Stomach (tissue), 9 donors: ENCODE measurements around the gene DOCK4. TPM values are rescaled to one million over a fixed set of nuclear protein-coding genes. Genes with fewer than 3 reads are reported as not detected.

Experiments
- DNase-seq, 2 donors: peaks; one replicate each; pipeline versions ENCODE4 v3.0.0 to v3.0.0-alpha.2; 2013 to 2019
- H3K27ac ChIP-seq, 5 donors: fragments of 200-600 bp in 4 of 5; sonication (generic) in 4 of 5; one replicate each; pipeline ENCODE4 v1.5.1; 2013 to 2019; ENCODE audit warnings: mild to moderate bottlenecking in 1 of 5, moderate library complexity in 1 of 5
- H3K27me3 ChIP-seq, 3 donors: fragments of 200-600 bp; sonication (generic); one replicate each; pipeline ENCODE4 v1.5.1; 2017 to 2019; ENCODE audit warnings: mixed run types in 1 of 3
- H3K36me3 ChIP-seq, 4 donors: fragments of 200-600 bp; sonication (generic); 1 replicate in 3 of 4; 2 replicates in 1 of 4; pipeline ENCODE4 v1.5.1; 2016 to 2019
- H3K4me1 ChIP-seq, 4 donors: fragments of 200-600 bp; sonication (generic); one replicate each; pipeline ENCODE4 v1.5.1; 2016 to 2019
- H3K4me3 ChIP-seq, 4 donors: fragments of 200-600 bp; sonication (generic) in 3 of 4; one replicate each; pipeline ENCODE4 v1.5.1; 2016 to 2019; ENCODE audit warnings: mild to moderate bottlenecking in 1 of 4
- H3K9me3 ChIP-seq, 4 donors: fragments of 200-600 bp; sonication (generic); one replicate each; pipeline ENCODE4 v1.5.1; 2016 to 2019
- CTCF ChIP-seq, 7 experiments: fragments of 450-650 bp in 4 of 7; fragments of 200-600 bp in 3 of 7; sonication (generic) in 3 of 7; IDR thresholded peaks; one replicate each; pipeline ENCODE4 v1.5.1; 2016 to 2019; ENCODE audit warnings: antibody characterized with exemption in 7 of 7, control low read depth in 2 of 7, mild to moderate bottlenecking in 1 of 7
- EP300 ChIP-seq: sonication (generic); formaldehyde crosslinking; IDR thresholded peaks from one replicate; pipeline ENCODE4 v1.6.1; 2017; ENCODE audit warnings: antibody characterized with exemption
- POLR2A ChIP-seq, 4 donors: fragments of 450-650 bp; IDR thresholded peaks; one replicate each; pipeline ENCODE4 v1.6.1; 2016; ENCODE audit warnings: antibody characterized with exemption in 4 of 4, control low read depth in 2 of 4, mild to moderate bottlenecking in 1 of 4, moderate library complexity in 1 of 4
- POLR2AphosphoS5 ChIP-seq, 3 donors: sonication (generic); formaldehyde crosslinking; IDR thresholded peaks; one replicate each; pipeline ENCODE4 v1.6.1; 2016; ENCODE audit warnings: antibody characterized with exemption in 3 of 3
- WGBS, 5 donors: extraction: QIAGEN DNeasy Blood & Tissue Kit in 3 of 5; methylation state at CpG; one replicate each; pipeline versions ENCODE4 v1.1.5 to v1.1.7; 2013 to 2018; 5-methylcytosine and 5-hydroxymethylcytosine counted together
- intact Hi-C: fragments of 100-400 bp; cut with DNase I; formaldehyde crosslinking; loops from one replicate; pipeline ENCODE4 v1.15.1; 2023; ENCODE audit warnings: low total_unique reads
- polyA plus RNA-seq, 3 donors: library from polyadenylated mRNA; stranded (reverse); fragments of 200-250 nt; gene quantifications; one replicate each; pipeline ENCODE4 v1.2.3, GENCODE V29; 2013
- total RNA-seq, 5 donors: library from RNA; depleted of rRNA; stranded (reverse); fragments of >200 nt; gene quantifications; one replicate each; pipeline versions ENCODE4 v1.1.0 to v1.2.3, GENCODE V29; 2014 to 2016
- donor health status: healthy with polysubstance abuse.
- donor health status: Bipolar disorder and iron deficiency.
- donor health status: healthy.

The DOCK4 gene
- total and polyA plus RNA-seq, 8 donors: 1.1 to 54.9 (median 16.4) TPM

GRCh38 chr7:112160130-112160770 is 45.9 kb downstream of the DOCK4 start:
- H3K4me1 ChIP-seq: peaks cover 7 to 28% (median 22%) of the 10 kb centered on the region in 4 donors
- no peak for DNase-seq
- H3K36me3 ChIP-seq: no peaks in the 10 kb centered on the region
- no peaks in the 10 kb centered on the region for H3K27me3 ChIP-seq
- no peaks in the 10 kb centered on the region for H3K9me3 ChIP-seq
- no peak overlapping the region for H3K4me3 ChIP-seq
- peak overlapping the region in 3 of 5 donors; percentile 4 to 14 (median 10) for H3K27ac ChIP-seq
- intact Hi-C loops: no loop called here
- no peak for TF ChIP-seq POLR2AphosphoS5 (IDR thresholded peaks at IDR 0.05)
- TF ChIP-seq EP300: no peak
- no peak for TF ChIP-seq POLR2A (IDR thresholded peaks at IDR 0.05)
- TF ChIP-seq CTCF (IDR thresholded peaks at IDR 0.05): no peak
- WGBS, 5 donors: 22 to 44% (median 39%) methylated on average over 2 of the region's 2 CpGs

GRCh38 chr7:112159351-112159750 is 46.8 kb downstream of the DOCK4 start:
- TF ChIP-seq POLR2AphosphoS5 (IDR thresholded peaks at IDR 0.05) (no peak), CTCF (IDR thresholded peaks at IDR 0.05) (no peak), EP300 (no peak), POLR2A (IDR thresholded peaks at IDR 0.05) (no peak)
- intact Hi-C loops: no loop called here
- Histone ChIP-seq H3K9me3 (no peaks in the 10 kb centered on the region), H3K4me3 (no peak overlapping the region), H3K27me3 (no peaks in the 10 kb centered on the region), H3K4me1 (peaks cover 7 to 28% (median 22%) of the 10 kb centered on the region in 4 donors), H3K27ac (no peak overlapping the region), H3K36me3 (no peaks in the 10 kb centered on the region)
- WGBS, 5 donors: 78 to 91% (median 86%) methylated on average over 8 of the region's 8 CpGs
- no peak for DNase-seq

- no peak for DNase-seq
- intact Hi-C loops: no loop called here
Observed at GRCh38 chr7:112157072-112157471, 49.1 kb downstream of the DOCK4 start.

GRCh38 chr7:112156412-112156811 is 49.8 kb downstream of the DOCK4 start:
- TF ChIP-seq POLR2AphosphoS5 (IDR thresholded peaks at IDR 0.05) (no peak), EP300 (no peak), POLR2A (IDR thresholded peaks at IDR 0.05) (no peak), CTCF (IDR thresholded peaks at IDR 0.05) (no peak)

More at GRCh38 chr7:112157072-112157471, 49.1 kb downstream of the DOCK4 start:
- Histone ChIP-seq H3K4me1 (peaks cover 7 to 22% (median 18%) of the 10 kb centered on the region in 4 donors), H3K36me3 (no peaks in the 10 kb centered on the region), H3K27me3 (no peaks in the 10 kb centered on the region), H3K9me3 (no peaks in the 10 kb centered on the region), H3K4me3 (no peak overlapping the region), H3K27ac (no peak overlapping the region)
- TF ChIP-seq CTCF (IDR thresholded peaks at IDR 0.05) (no peak), POLR2AphosphoS5 (IDR thresholded peaks at IDR 0.05) (no peak), POLR2A (IDR thresholded peaks at IDR 0.05) (no peak), EP300 (no peak)
- 48 to 69% (median 65%) methylated on average over 4 of the region's 4 CpGs for WGBS, 5 donors

More at GRCh38 chr7:112156412-112156811, 49.8 kb downstream of the DOCK4 start:
- intact Hi-C loops: no loop called here
- no peaks in the 10 kb centered on the region for H3K9me3 ChIP-seq
- H3K4me3 ChIP-seq: no peak overlapping the region
- H3K36me3 ChIP-seq: no peaks in the 10 kb centered on the region
- no peak overlapping the region for H3K27ac ChIP-seq
- no peaks in the 10 kb centered on the region for H3K27me3 ChIP-seq
- 79 to 93% (median 83%) methylated on average over 1 of the region's 1 CpG for WGBS, 5 donors
- H3K4me1 ChIP-seq: peaks cover 7 to 15% (median 13%) of the 10 kb centered on the region in 4 donors
- DNase-seq: no peak
